GM08714 (cell line): ENCODE data around the gene AGAP1.

Source experiments
- H3K4me3 ChIP-seq: fragments of 200-500 bp; sonication (Bioruptor generic); 2 replicates; pipeline ENCODE4 v1.5.1; 2014; ENCODE audit warnings: mild to moderate bottlenecking, low read length, inconsistent platforms
- ZNF274 ChIP-seq: IDR thresholded peaks from 2 replicates; pipeline ENCODE4 v1.6.1; 2012; ENCODE audit warnings: mild to moderate bottlenecking, low read depth, low read length

The AGAP1 gene

GRCh38 chr2:235541016-235541415 lies 47.2 kb downstream of the AGAP1 start:
- TF ChIP-seq ZNF274 = no peak
- no peak overlapping the region for H3K4me3 ChIP-seq

GRCh38 chr2:235541838-235542549 lies 48.2 kb downstream of the AGAP1 start:
- TF ChIP-seq ZNF274 = no peak
- H3K4me3 ChIP-seq = no peak overlapping the region

- no peak overlapping the region for H3K4me3 ChIP-seq
- TF ChIP-seq ZNF274 = no peak
Measured at GRCh38 chr2:235542733-235543127, 48.9 kb downstream of the AGAP1 start.

GRCh38 chr2:235543128-235543750 lies 49.4 kb downstream of the AGAP1 start:
- H3K4me3 ChIP-seq = no peak overlapping the region
- TF ChIP-seq ZNF274 = no peak

- no peak overlapping the region for H3K4me3 ChIP-seq
- no peak for TF ChIP-seq ZNF274
Measured at GRCh38 chr2:235543851-235544688, 50.2 kb downstream of the AGAP1 start.

GRCh38 chr2:235544689-235544969 lies 50.8 kb downstream of the AGAP1 start:
- no peak for TF ChIP-seq ZNF274

GRCh38 chr2:235545339-235546150 lies 51.7 kb downstream of the AGAP1 start:
- H3K4me3 ChIP-seq = no peak overlapping the region
- TF ChIP-seq ZNF274 = no peak

More at GRCh38 chr2:235544689-235544969, 50.8 kb downstream of the AGAP1 start:
- no peak overlapping the region for H3K4me3 ChIP-seq

GRCh38 chr2:235546151-235546435 lies 52.2 kb downstream of the AGAP1 start:
- no peak overlapping the region for H3K4me3 ChIP-seq
- no peak for TF ChIP-seq ZNF274

- TF ChIP-seq ZNF274 = no peak
- no peak overlapping the region for H3K4me3 ChIP-seq
Measured at GRCh38 chr2:235546436-235546835, 52.6 kb downstream of the AGAP1 start.

- no peak overlapping the region for H3K4me3 ChIP-seq
- no peak for TF ChIP-seq ZNF274
Measured at GRCh38 chr2:235549735-235550377, 56.0 kb downstream of the AGAP1 start.

GRCh38 chr2:235550378-235550760 lies 56.5 kb downstream of the AGAP1 start:
- no peak for TF ChIP-seq ZNF274
- H3K4me3 ChIP-seq = no peak overlapping the region

GRCh38 chr2:235550946-235551345 lies 57.1 kb downstream of the AGAP1 start:
- no peak for TF ChIP-seq ZNF274
- no peak overlapping the region for H3K4me3 ChIP-seq

- H3K4me3 ChIP-seq = no peak overlapping the region
- no peak for TF ChIP-seq ZNF274
Measured at GRCh38 chr2:235551965-235552364, 58.1 kb downstream of the AGAP1 start.

GRCh38 chr2:235552671-235553070 lies 58.8 kb downstream of the AGAP1 start:
- no peak for TF ChIP-seq ZNF274
- H3K4me3 ChIP-seq = no peak overlapping the region
